Activated T-helper 17 cell treated with anti-CD3 and anti-CD28 coated beads, Interleukin-2, amount 50 U/mL, for 72 hours (primary cell): ENCODE measurements around the gene FMN2. TPM values are rescaled to one million over a fixed set of nuclear protein-coding genes. Genes with fewer than 3 reads are reported as not detected.
"Not testable (repeated sequence)": the region's sequence is repeated elsewhere in the genome, so short reads cannot be mapped to it uniquely, and the experiment has no call there.

Experiments used
- ATAC-seq: fragments of 150-1000 bp; cut with Tn5 transposase; replicated peaks from 2 replicates; pipeline ENCODE4 v1.10.0; 2021; ENCODE audit warnings: mild to moderate bottlenecking, moderate library complexity
- H3K27ac Mint-ChIP-seq: one replicate; pipeline ENCODE4 v1.8.0; 2022; ENCODE audit warnings: mixed read lengths
- H3K27me3 Mint-ChIP-seq: one replicate; pipeline ENCODE4 v1.8.0; 2022; ENCODE audit warnings: mixed read lengths
- H3K36me3 Mint-ChIP-seq: one replicate; pipeline ENCODE4 v1.8.0; 2022; ENCODE audit warnings: low read depth, mild to moderate bottlenecking, mixed read lengths
- H3K4me1 Mint-ChIP-seq: one replicate; pipeline ENCODE4 v1.8.0; 2022; ENCODE audit warnings: mixed read lengths
- H3K4me3 Mint-ChIP-seq: one replicate; pipeline ENCODE4 v1.8.0; 2022; ENCODE audit warnings: mild to moderate bottlenecking, mixed read lengths
- H3K9me3 Mint-ChIP-seq: one replicate; pipeline ENCODE4 v1.8.0; 2022; ENCODE audit warnings: mixed read lengths
- total RNA-seq, 2 donors: library from RNA; stranded (reverse); gene quantifications; one replicate each; pipeline ENCODE4 v1.2.3, GENCODE V29; 2022

The FMN2 gene
- total RNA-seq, 2 donors from 2014 or later, result not detected

GRCh38 chr1:240254778-240255291, 163.2 kb downstream of the FMN2 start:
- no peaks in the 10 kb centered on the region for H3K36me3 Mint-ChIP-seq
- ATAC-seq, result no peak
- peaks cover 11% of the 10 kb centered on the region for H3K9me3 Mint-ChIP-seq
- no peaks in the 10 kb centered on the region for H3K4me1 Mint-ChIP-seq
- peaks cover 4% of the 10 kb centered on the region for H3K27me3 Mint-ChIP-seq
- H3K27ac Mint-ChIP-seq, result no peak overlapping the region
- no peak overlapping the region for H3K4me3 Mint-ChIP-seq

- Mint-ChIP-seq H3K4me3 (no peak overlapping the region), H3K4me1 (no peaks in the 10 kb centered on the region), H3K27me3 (peaks cover 8% of the 10 kb centered on the region), H3K27ac (no peak overlapping the region), H3K36me3 (no peaks in the 10 kb centered on the region), H3K9me3 (peaks cover 11% of the 10 kb centered on the region)
- ATAC-seq, result no peak
Observed at GRCh38 chr1:240255922-240256321, 164.2 kb downstream of the FMN2 start.

GRCh38 chr1:240256836-240257503, 165.3 kb downstream of the FMN2 start:
- peaks cover 11% of the 10 kb centered on the region for H3K9me3 Mint-ChIP-seq
- no peaks in the 10 kb centered on the region for H3K4me1 Mint-ChIP-seq

DNA sequence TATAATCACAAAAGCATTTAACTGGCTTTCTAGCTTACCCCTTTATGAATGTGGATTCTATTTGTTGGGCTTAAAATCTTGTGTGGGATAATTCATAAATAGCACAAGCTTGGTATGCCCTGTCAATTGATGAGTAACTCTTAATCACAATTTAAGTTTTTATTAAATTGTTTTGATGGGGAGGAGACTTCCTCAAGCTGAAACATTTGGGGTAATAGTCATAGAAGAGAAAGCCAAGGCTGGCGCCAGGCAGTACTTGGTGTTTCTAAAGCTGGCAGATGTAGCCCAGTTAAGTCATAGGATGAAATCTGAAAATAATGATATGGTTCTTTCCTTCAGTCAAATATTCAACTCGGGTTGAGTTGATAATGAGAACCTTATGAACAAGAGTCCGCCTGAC, 167.2 kb downstream of the FMN2 start:
- ATAC-seq, result no peak
- Mint-ChIP-seq H3K4me1 (no peaks in the 10 kb centered on the region), H3K27me3 (peaks cover 4% of the 10 kb centered on the region), H3K4me3 (no peak overlapping the region), H3K9me3 (peaks cover under 1% of the 10 kb centered on the region), H3K36me3 (no peaks in the 10 kb centered on the region), H3K27ac (no peak overlapping the region)

More at GRCh38 chr1:240256836-240257503, 165.3 kb downstream of the FMN2 start:
- no peaks in the 10 kb centered on the region for H3K36me3 Mint-ChIP-seq
- peaks cover 8% of the 10 kb centered on the region for H3K27me3 Mint-ChIP-seq
- no peak for ATAC-seq
- H3K4me3 Mint-ChIP-seq, result no peak overlapping the region
- no peak overlapping the region for H3K27ac Mint-ChIP-seq

GRCh38 chr1:240264494-240264893, 172.8 kb downstream of the FMN2 start:
- not testable (repeated sequence) for ATAC-seq, H3K9me3 Mint-ChIP-seq, H3K4me1 Mint-ChIP-seq, H3K4me3 Mint-ChIP-seq, H3K36me3 Mint-ChIP-seq, H3K27ac Mint-ChIP-seq, H3K27me3 Mint-ChIP-seq

- Mint-ChIP-seq H3K27me3 (peaks cover 10% of the 10 kb centered on the region), H3K9me3 (peaks cover 5% of the 10 kb centered on the region), H3K36me3 (no peaks in the 10 kb centered on the region), H3K4me1 (no peaks in the 10 kb centered on the region), H3K4me3 (no peak overlapping the region), H3K27ac (no peak overlapping the region)
- ATAC-seq, result no peak
Observed at GRCh38 chr1:240271081-240271480, 179.4 kb downstream of the FMN2 start.

GRCh38 chr1:240274569-240274968, 182.9 kb downstream of the FMN2 start:
- no peaks in the 10 kb centered on the region for H3K36me3 Mint-ChIP-seq
- H3K27me3 Mint-ChIP-seq, result peaks cover 7% of the 10 kb centered on the region
- H3K9me3 Mint-ChIP-seq, result peaks cover 6% of the 10 kb centered on the region
- no peak overlapping the region for H3K27ac Mint-ChIP-seq
- no peaks in the 10 kb centered on the region for H3K4me1 Mint-ChIP-seq
- no peak overlapping the region for H3K4me3 Mint-ChIP-seq
- ATAC-seq, result no peak

- not testable (repeated sequence) for H3K27ac Mint-ChIP-seq, H3K36me3 Mint-ChIP-seq, H3K9me3 Mint-ChIP-seq, H3K4me3 Mint-ChIP-seq, ATAC-seq, H3K4me1 Mint-ChIP-seq, H3K27me3 Mint-ChIP-seq
Observed at GRCh38 chr1:240275219-240275618, 183.5 kb downstream of the FMN2 start.

GRCh38 chr1:240278082-240278481, 186.4 kb downstream of the FMN2 start:
- Mint-ChIP-seq H3K9me3 (peaks cover 6% of the 10 kb centered on the region), H3K36me3 (no peaks in the 10 kb centered on the region), H3K27ac (no peak overlapping the region), H3K4me3 (no peak overlapping the region), H3K27me3 (peaks cover 7% of the 10 kb centered on the region), H3K4me1 (no peaks in the 10 kb centered on the region)
- no peak for ATAC-seq

DNA sequence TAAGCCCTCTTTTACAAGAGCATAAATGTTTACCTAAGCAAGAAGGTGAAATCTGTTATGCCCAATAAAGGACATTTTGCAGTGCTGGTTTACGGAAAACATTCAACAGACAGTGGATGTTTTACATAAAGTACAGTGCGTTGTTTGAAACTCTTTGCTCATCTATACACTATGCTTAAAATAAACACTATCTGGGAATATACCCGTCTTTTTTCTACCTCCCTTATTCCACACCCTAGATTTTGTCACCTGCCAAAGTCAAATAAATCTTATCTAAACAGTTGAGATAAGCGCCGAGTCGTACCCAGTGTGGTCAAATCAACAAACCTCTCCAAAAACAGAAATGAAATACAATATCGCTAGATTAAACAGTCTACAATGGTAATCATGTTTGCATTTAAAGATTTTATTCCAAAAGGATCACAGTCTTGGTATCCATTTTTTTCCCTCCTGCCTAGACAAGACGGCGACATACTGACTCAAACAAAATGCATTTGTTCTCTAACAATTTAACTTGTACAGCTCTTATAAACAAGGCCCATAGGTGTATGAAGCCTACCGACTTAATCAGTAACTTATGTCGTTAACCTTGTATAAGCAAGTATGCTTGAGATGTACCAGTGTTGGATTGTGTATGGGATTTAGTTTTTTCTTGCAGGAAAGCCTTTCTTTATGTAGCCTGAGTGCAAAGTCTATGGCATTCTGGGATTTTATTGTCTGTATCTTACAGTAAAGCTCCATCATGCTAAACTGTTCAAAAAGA, 189.1 kb downstream of the FMN2 start:
- Mint-ChIP-seq H3K27ac (no peak overlapping the region), H3K4me3 (no peak overlapping the region), H3K27me3 (peaks cover 4% of the 10 kb centered on the region), H3K36me3 (no peaks in the 10 kb centered on the region), H3K9me3 (peaks cover 4% of the 10 kb centered on the region), H3K4me1 (no peaks in the 10 kb centered on the region)
- no peak for ATAC-seq

- H3K4me3 Mint-ChIP-seq, result no peak overlapping the region
- H3K4me1 Mint-ChIP-seq, result no peaks in the 10 kb centered on the region
- H3K9me3 Mint-ChIP-seq, result no peaks in the 10 kb centered on the region
- peaks cover 4% of the 10 kb centered on the region for H3K27me3 Mint-ChIP-seq
- no peak overlapping the region for H3K27ac Mint-ChIP-seq
- no peaks in the 10 kb centered on the region for H3K36me3 Mint-ChIP-seq
- no peak for ATAC-seq
Observed at GRCh38 chr1:240282061-240282830, 190.6 kb downstream of the FMN2 start.

- H3K27ac Mint-ChIP-seq, result no peak overlapping the region
- H3K36me3 Mint-ChIP-seq, result no peaks in the 10 kb centered on the region
- no peak overlapping the region for H3K4me3 Mint-ChIP-seq
- no peaks in the 10 kb centered on the region for H3K9me3 Mint-ChIP-seq
- H3K27me3 Mint-ChIP-seq, result peaks cover 4% of the 10 kb centered on the region
- H3K4me1 Mint-ChIP-seq, result no peaks in the 10 kb centered on the region
- ATAC-seq, result no peak
Observed at GRCh38 chr1:240284656-240285414, 193.2 kb downstream of the FMN2 start.

DNA sequence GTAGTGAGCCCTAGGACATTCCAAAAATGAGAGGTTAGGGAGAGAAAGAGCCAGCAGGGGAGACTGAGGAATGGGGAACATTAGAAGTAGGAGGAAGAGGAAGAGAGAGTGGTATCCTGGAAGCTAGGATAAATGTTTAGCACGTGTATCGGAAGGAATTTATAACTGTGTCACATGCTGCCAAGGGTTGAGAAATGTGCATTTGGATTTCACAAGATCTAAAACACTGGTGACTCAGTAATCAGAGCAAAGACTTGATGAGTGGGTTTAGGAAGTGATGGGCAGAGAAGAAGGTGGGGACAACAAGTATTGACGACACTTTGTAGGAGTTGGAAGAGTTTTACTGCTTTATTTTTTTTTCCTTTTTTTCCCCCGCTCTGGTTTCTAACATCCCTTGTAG, 193.9 kb downstream of the FMN2 start:
- Mint-ChIP-seq H3K9me3 (no peaks in the 10 kb centered on the region), H3K4me1 (no peaks in the 10 kb centered on the region), H3K27ac (no peak overlapping the region), H3K4me3 (no peak overlapping the region), H3K27me3 (peaks cover 4% of the 10 kb centered on the region), H3K36me3 (no peaks in the 10 kb centered on the region)
- ATAC-seq, result no peak

DNA sequence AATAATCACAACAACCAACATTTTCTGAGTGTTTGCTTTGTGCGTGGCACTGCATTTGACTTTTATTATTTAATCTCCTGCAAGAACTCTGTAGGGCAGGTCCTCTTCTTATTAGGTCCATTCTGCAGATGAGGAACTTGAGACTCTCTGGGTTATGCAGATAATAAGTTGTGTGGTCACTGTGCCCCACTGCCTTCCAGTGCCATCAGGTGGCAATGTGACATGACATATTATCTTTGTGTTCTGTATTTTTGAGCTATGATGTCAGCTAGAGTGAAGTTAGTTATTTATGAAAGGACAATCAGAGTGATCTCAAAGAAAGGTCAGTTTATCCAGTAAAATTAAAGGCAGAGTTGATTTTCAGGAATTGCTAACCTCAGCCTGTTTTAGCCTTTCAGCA, 196.0 kb downstream of the FMN2 start:
- ATAC-seq, result no peak
- Mint-ChIP-seq H3K9me3 (no peaks in the 10 kb centered on the region), H3K27ac (no peak overlapping the region), H3K4me3 (no peak overlapping the region), H3K36me3 (no peaks in the 10 kb centered on the region), H3K4me1 (no peaks in the 10 kb centered on the region), H3K27me3 (peaks cover 4% of the 10 kb centered on the region)
